Fibroblast of skin of right biceps (primary cell): ENCODE data around the gene NBPF4.
"Not testable (repeated sequence)": the region's sequence is repeated elsewhere in the genome, so short reads cannot be mapped to it uniquely, and the experiment has no call there.

ENCODE experiments used
- DNase-seq: peaks from one replicate; pipeline ENCODE4 v3.0.0-alpha.2; 2013

NBPF4 gene

DNA sequence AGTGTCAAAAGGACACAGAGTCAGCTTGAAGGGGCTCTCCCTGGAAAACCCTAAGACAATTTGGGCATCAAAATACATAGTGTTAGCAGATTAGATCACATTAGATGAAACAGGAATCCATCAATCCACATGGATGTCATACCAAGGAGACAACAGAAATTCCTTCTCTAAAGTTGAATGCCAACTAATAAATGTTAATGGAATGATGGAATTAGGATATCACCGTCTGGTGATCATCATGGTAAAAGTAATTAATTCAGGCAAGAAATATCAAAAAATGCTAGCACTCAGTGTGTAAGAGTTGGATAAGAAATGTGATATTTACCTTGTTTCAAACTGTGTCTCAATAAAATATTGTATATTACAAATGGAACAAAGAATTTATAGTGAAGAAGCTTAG lies 32.9 kb downstream of the NBPF4 start:
- DNase-seq: no peak

DNA sequence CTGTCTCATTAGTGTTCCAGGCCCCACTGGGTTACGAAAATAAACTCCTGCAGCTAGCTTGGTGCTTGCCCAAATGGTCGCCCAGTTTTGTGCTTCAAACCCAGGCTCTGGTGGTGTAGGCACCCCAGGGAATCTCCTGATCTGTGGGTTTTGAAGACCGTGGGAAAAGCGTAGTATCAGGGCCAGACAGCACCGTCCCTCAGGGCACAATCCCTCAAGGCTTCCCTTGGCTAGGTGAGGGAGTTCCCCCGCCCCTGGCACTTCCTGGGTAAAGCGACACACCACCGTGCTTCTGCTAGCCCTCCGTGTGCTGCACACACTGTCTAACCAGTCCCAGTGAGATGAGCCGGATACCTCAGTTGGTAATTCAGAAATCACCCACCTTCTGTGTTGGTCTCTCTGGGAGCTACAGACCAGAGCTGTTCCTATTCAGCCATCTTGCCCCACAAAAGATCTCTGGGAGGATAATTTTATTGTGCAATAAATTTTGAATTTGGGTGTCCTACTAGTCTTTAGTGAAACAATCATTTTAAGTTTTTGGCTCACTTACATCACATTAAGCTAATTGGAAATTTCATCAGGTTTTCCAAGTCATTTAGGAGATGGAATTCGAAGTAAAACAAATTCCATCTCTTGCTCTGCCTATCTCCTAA lies 34.3 kb downstream of the NBPF4 start:
- DNase-seq: no peak

- DNase-seq: no peak
Measured at GRCh38 chr1:108208724-108209446, 35.0 kb downstream of the NBPF4 start.

GRCh38 chr1:108203582-108203981 lies 40.3 kb downstream of the NBPF4 start:
- DNase-seq: not testable (repeated sequence)

- DNase-seq: no peak
Measured at GRCh38 chr1:108201687-108202086, 42.2 kb downstream of the NBPF4 start.

DNA sequence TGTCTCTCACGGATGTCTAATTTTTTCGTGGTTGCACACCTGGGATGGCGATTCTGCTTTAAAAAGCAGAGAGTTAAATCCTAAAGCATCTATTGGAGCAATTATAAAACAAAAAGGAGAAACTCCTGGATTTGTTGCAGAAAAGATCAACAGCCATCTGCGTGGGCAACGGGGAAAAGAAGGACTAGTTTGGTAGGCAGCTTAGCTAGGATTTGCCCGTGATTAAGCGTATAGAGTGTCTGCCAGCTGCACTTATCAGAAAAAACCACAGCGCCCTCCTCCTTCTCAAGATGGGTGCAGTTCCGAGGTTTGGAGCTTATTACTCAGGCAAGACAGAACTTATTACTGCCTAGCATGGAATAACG lies 43.2 kb downstream of the NBPF4 start:
- peak; percentile 72 for DNase-seq

DNA sequence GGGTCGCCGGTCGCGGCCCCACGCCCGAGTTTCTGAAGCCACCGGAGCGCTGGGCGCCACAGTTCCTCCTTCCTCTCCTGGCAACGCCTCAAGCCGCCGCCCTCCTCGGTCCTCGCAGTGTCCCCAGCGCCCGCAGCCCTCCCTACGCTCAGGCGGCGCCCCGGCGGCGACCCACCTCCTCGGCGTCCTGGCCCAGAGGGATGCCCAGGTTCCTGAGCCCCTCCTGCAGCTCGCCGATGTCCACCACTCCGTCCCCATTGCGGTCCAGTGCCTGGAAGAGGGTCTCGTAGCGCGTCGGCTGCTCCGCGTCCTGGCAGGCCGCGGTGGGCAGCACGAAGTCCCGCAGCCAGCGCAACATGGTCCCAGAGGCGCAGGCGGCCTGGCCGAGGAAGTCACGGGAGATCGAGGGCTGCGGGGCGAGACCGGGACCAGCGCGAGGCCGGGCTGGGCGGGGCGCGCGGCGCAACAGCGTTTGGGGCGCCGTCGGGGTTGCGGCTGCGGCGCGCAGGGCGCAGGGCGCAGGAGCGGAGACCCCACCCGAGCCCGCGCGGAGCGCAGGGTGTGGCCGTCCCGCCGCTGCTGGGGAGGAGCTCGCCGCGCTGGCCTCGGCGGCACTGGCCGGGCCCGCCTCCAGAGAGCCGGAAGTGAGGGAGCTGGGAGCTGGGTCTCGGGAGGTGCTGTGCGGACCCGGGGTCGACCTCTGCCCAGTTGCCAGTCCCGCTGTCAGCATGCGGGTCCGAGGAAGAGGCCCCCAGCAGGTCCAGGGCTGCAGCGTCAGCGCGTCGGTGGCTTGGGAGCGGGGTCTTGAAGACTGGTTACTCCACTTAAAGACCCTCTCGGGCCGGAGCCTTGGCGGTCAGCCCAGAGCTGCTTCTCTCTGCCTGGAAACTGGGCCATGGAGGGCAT lies 43.8 kb downstream of the NBPF4 start, which contains the start of gene SLC25A24:
SLC25A24 (minus strand) TSS at position 563 of the 906 bp plus-strand sequence; CDS start at position 358, 205 bp downstream.
- peak; percentile 83 for DNase-seq

GRCh38 chr1:108199201-108199691 lies 44.6 kb downstream of the NBPF4 start:
- peak; percentile 52 for DNase-seq

- DNase-seq: no peak
Measured at GRCh38 chr1:108194051-108194450, 49.8 kb downstream of the NBPF4 start.

DNA sequence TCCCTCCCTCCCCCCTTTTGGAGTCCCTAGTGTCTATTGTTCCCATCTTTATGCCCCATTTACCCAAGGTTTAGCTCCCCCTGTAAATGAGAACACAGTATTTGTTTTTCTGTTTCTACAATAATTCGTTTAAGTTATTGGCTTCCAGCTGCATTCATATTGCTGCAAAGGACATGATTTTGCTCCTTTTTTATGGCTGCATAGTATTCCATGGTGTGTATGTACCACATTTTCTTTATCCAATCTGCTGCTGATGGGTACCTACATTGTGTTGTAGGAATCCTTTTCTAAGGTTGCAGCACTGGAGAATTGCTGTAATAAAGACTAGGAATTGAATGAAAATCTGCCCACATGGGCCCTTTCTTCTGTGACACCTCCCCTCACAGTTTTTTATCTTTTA lies 50.5 kb downstream of the NBPF4 start:
- no peak for DNase-seq

GRCh38 chr1:108192581-108192980 lies 51.3 kb downstream of the NBPF4 start:
- DNase-seq: no peak

DNA sequence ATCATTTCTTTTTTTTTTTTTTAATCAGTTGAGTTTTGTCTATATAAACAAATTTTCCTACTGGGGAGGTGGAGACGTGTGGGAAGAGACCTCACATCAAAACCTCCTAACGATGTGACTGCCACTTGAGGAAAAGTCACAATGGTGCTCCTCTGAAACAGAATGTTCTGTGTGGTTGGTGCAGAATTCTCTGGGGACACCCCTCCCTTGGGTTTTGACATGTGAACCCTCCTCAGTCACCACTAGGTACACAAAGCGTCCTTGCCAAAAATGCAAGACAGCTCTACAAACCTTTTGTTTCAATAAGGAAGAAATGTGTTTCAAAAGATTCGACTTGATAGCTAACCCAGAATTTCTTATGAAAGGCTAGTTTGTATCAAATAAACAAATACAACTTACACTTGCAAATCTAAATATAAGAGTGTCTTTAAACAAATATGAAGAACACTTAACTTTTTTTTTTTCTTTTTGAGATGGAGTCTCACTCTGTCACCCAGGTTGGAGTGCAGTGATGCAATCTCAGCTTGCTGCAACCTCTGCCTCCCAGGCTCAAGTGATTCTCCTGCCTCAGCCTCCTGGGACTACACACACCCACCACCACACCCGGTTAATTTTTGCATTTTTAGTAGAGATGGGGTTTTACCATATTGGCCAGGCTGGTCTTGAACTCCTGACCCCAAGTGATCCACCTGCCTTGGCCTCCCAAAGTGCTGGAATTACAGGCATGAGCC lies 53.0 kb downstream of the NBPF4 start:
- no peak for DNase-seq

DNA sequence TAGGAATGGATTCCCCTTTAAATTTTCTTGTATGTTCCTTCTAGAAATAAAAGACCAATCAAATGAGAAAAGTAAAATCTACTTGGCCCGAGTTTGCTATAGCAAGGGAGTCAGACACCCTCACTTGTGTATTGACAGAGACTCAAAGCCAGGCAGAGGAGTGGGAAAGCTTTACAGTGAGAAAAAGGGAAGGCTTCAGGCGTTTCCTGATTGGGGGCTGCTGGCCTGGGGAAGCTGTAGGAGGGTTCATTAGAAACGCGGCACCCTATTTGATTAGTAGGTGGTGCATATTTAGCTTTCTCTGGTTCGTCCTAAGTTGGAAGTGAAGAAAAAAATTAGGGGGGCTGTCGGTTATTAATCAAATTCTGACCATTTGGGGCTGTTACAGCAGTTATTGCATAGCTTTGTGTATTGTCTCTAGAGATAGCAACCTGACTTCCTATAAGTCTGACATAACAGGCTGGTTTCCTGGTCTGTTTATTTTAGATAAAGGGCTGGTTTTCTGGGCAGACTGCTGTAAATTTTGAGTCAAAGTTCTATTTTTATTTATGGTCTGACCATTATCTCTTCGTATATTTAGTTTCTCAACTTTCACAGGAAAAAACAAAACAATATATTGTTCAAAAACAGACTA lies 53.8 kb downstream of the NBPF4 start:
- no peak for DNase-seq

GRCh38 chr1:108188801-108189200 lies 55.1 kb downstream of the NBPF4 start:
- DNase-seq: no peak

DNA sequence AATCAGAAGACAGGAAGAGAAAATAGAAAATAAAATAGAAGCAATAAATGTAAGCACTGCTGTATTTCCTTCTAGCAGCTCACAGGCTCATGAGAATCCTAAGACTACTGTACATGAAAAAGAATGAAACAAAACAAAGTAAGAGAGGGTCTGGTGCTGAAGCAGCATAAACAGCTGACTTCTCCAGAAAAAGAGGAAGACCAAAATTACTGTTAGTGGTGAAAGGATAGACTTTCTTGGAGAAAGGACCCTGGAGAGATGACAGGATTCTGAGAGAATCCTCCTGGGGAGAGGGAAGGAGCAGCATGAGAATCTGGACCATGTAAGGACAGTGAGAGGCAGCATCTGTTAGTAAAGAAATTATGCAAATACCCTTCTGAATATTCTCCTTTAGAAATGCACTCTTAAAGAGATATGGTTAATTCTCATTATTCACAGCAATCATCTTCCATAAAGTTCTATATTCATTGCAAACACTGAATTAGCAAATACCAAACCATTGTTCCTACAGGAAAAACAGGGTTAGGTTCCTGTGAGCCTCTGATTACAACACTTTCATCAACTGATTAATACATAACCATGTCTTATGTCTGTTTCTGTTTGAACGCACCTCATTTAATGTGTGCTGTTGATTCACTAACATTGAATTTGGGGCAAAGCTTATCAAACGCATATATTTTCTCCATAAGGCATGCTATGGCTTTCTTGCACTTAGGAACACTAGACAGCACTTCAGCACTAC lies 60.7 kb downstream of the NBPF4 start:
- no peak for DNase-seq

GRCh38 chr1:108179018-108179417 lies 64.9 kb downstream of the NBPF4 start:
- no peak for DNase-seq
